Astrocyte (in vitro differentiated cells and primary cell): Measurements from ENCODE around the gene RAVER2. TPM values are rescaled to one million over a fixed set of nuclear protein-coding genes. Genes with fewer than 3 reads are reported as not detected.

Source experiments
- DNase-seq: peaks from one replicate; pipeline ENCODE4 v3.0.0-alpha.2; 2010; ENCODE audit warnings: low read depth
- FAIRE-seq: peaks from 2 replicates; lab custom pipeline; 2011; peaks lifted over from hg19 to GRCh38; lab: Jason Lieb, UNC
- H2AFZ ChIP-seq: 2 replicates; pipeline ENCODE4 v1.6.0; 2012; ENCODE audit warnings: low read depth, low read length, inconsistent platforms
- H3K27ac ChIP-seq: 2 replicates; pipeline ENCODE4 v1.5.1; 2011; ENCODE audit warnings: low read depth, low read length, inconsistent platforms
- H3K27me3 ChIP-seq: 2 replicates; pipeline ENCODE4 v1.6.0; 2011; ENCODE audit warnings: low read length, inconsistent platforms; ENCODE audit not compliant: insufficient read depth
- H3K36me3 ChIP-seq: 2 replicates; pipeline ENCODE4 v1.5.1; 2011; ENCODE audit warnings: low read length, inconsistent platforms; ENCODE audit not compliant: insufficient read depth
- H3K4me1 ChIP-seq: 2 replicates; pipeline ENCODE4 v1.5.1; 2011; ENCODE audit warnings: low read length, inconsistent platforms; ENCODE audit not compliant: insufficient read depth
- H3K4me2 ChIP-seq: 2 replicates; pipeline ENCODE4 v1.6.0; 2012; ENCODE audit warnings: low read length, inconsistent platforms
- H3K4me3 ChIP-seq: 2 replicates; pipeline ENCODE4 v1.5.1; 2011; ENCODE audit warnings: low read depth, mild to moderate bottlenecking, low read length, inconsistent platforms; ENCODE audit not compliant: insufficient read depth
- H3K79me2 ChIP-seq: 2 replicates; pipeline ENCODE4 v1.6.0; 2012; ENCODE audit warnings: mild to moderate bottlenecking, low read length, inconsistent platforms; ENCODE audit not compliant: insufficient read depth
- H3K9ac ChIP-seq: 2 replicates; pipeline ENCODE4 v1.6.0; 2012; ENCODE audit warnings: mild to moderate bottlenecking, low read length, inconsistent platforms
- H3K9me3 ChIP-seq: 2 replicates; pipeline ENCODE4 v1.5.1; 2012; ENCODE audit warnings: low read depth, mild to moderate bottlenecking, low read length, inconsistent platforms; ENCODE audit not compliant: insufficient read depth
- H4K20me1 ChIP-seq: 2 replicates; pipeline ENCODE4 v1.6.0; 2012; ENCODE audit warnings: low read length, inconsistent platforms; ENCODE audit not compliant: insufficient read depth
- H3K27ac Mint-ChIP-seq: one replicate; pipeline ENCODE4 v1.8.0; 2021; ENCODE audit warnings: mild to moderate bottlenecking, mixed read lengths; ENCODE audit not compliant: unreplicated experiment
- H3K27me3 Mint-ChIP-seq: one replicate; pipeline ENCODE4 v1.8.0; 2021; ENCODE audit warnings: low read depth, mixed read lengths; ENCODE audit not compliant: unreplicated experiment
- H3K36me3 Mint-ChIP-seq: one replicate; pipeline ENCODE4 v1.8.0; 2021; ENCODE audit warnings: low read depth, mixed read lengths; ENCODE audit not compliant: unreplicated experiment
- H3K4me1 Mint-ChIP-seq: one replicate; pipeline ENCODE4 v1.8.0; 2021; ENCODE audit warnings: low read depth, mixed read lengths; ENCODE audit not compliant: unreplicated experiment
- H3K4me3 Mint-ChIP-seq: one replicate; pipeline ENCODE4 v1.8.0; 2021; ENCODE audit warnings: mild to moderate bottlenecking, moderate library complexity, mixed read lengths; ENCODE audit not compliant: unreplicated experiment
- H3K9me3 Mint-ChIP-seq: one replicate; pipeline ENCODE4 v1.8.0; 2021; ENCODE audit warnings: mild to moderate bottlenecking, mixed read lengths; ENCODE audit not compliant: unreplicated experiment
- CTCF ChIP-seq: IDR thresholded peaks from 2 replicates; pipeline ENCODE4 v1.5.1; 2011; ENCODE audit warnings: low read depth, mild to moderate bottlenecking, inconsistent platforms, low read length, moderate library complexity; ENCODE audit not compliant: insufficient read depth
- EZH2 ChIP-seq: IDR thresholded peaks from 2 replicates; pipeline ENCODE4 v1.6.1; 2012; ENCODE audit warnings: mild to moderate bottlenecking, low read length, inconsistent platforms; ENCODE audit not compliant: insufficient read depth
- total RNA-seq: library from RNA; stranded (reverse); gene quantifications from 2 replicates; pipeline ENCODE4 v1.2.1, GENCODE V29; 2021

The RAVER2 gene
- total RNA-seq, 1 donor from 2014 or later, result 7.1 TPM

- FAIRE-seq (no peak), DNase-seq (no peak)
- no peaks in the 10 kb centered on the region for H3K4me1 Mint-ChIP-seq
- Histone ChIP-seq H3K4me3 (no peak overlapping the region), H3K36me3 (peaks cover 18% of the 10 kb centered on the region), H3K27me3 (no peaks in the 10 kb centered on the region), H3K4me1 (no peaks in the 10 kb centered on the region), H2AFZ (no peak overlapping the region), H3K9me3 (no peaks in the 10 kb centered on the region), H4K20me1 (no peaks in the 10 kb centered on the region), H3K79me2 (no peaks in the 10 kb centered on the region), H3K4me2 (no peak overlapping the region), H3K9ac (no peak overlapping the region), H3K27ac (peak overlapping the region; percentile 19)
- TF ChIP-seq EZH2, result no peak
- no peak for TF ChIP-seq CTCF
- H3K27me3 Mint-ChIP-seq, result no peaks in the 10 kb centered on the region
- H3K27ac Mint-ChIP-seq, result no peak overlapping the region
- no peaks in the 10 kb centered on the region for H3K9me3 Mint-ChIP-seq
- peaks cover 45% of the 10 kb centered on the region for H3K36me3 Mint-ChIP-seq
- H3K4me3 Mint-ChIP-seq, result no peak overlapping the region
Measured at GRCh38 chr1:64845831-64846425, 101.1 kb downstream of the RAVER2 start.

GRCh38 chr1:64846573-64847430 is 101.9 kb downstream of the RAVER2 start:
- Histone ChIP-seq H3K9me3 (no peaks in the 10 kb centered on the region), H3K36me3 (peaks cover 15% of the 10 kb centered on the region), H2AFZ (no peak overlapping the region), H3K9ac (no peak overlapping the region), H4K20me1 (peaks cover 4% of the 10 kb centered on the region), H3K79me2 (no peaks in the 10 kb centered on the region), H3K4me3 (no peak overlapping the region), H3K27me3 (no peaks in the 10 kb centered on the region), H3K27ac (no peak overlapping the region), H3K4me2 (no peak overlapping the region), H3K4me1 (no peaks in the 10 kb centered on the region)
- FAIRE-seq (no peak), DNase-seq (no peak)
- Mint-ChIP-seq H3K27me3 (no peaks in the 10 kb centered on the region), H3K4me3 (no peak overlapping the region), H3K27ac (no peak overlapping the region), H3K36me3 (peaks cover 39% of the 10 kb centered on the region), H3K9me3 (no peaks in the 10 kb centered on the region), H3K4me1 (no peaks in the 10 kb centered on the region)
- TF ChIP-seq CTCF, result no peak
- no peak for TF ChIP-seq EZH2
